Superior temporal gyrus (tissue), 1 donor: ENCODE data around the gene ARHGAP23.
A peak's percentile ranks its signal among the peaks of the same experiment; 100 is the strongest.
"Not testable (repeated sequence)": the region's sequence is repeated elsewhere in the genome, so short reads cannot be mapped to it uniquely, and the experiment has no call there.

ENCODE experiments used
- DNase-seq: peaks from one replicate; pipeline ENCODE4 v3.0.0-alpha.2; 2016; ENCODE audit errors: extremely low spot score

The ARHGAP23 gene

DNA sequence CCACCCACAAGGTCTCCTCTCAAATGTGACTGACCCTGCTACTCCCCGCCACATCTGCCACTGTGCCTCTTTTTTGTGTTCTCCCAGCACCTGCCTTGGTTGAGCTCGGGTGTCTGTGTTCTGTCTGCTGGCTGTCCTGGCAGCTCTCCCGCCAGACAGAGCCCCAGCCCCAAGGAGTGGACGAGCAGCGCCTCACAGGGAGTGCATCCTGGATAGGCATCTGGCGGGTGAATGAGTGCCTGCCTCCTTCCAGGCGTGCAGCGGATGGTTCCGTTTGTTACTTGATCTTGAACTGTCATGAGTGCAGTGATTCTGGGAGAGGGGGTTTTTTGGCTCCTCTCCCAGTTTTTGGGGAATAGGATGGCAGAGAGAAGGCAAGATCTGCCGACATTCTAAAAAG lies 99.9 kb downstream of the ARHGAP23 start:
- not testable (repeated sequence) for DNase-seq

GRCh38 chr17:38530856-38531255 lies 102.6 kb downstream of the ARHGAP23 start:
- not testable (repeated sequence) for DNase-seq

GRCh38 chr17:38531761-38532160 lies 103.5 kb downstream of the ARHGAP23 start:
- DNase-seq, result not testable (repeated sequence)

GRCh38 chr17:38532451-38532850 lies 104.2 kb downstream of the ARHGAP23 start:
- DNase-seq, result no peak

DNA sequence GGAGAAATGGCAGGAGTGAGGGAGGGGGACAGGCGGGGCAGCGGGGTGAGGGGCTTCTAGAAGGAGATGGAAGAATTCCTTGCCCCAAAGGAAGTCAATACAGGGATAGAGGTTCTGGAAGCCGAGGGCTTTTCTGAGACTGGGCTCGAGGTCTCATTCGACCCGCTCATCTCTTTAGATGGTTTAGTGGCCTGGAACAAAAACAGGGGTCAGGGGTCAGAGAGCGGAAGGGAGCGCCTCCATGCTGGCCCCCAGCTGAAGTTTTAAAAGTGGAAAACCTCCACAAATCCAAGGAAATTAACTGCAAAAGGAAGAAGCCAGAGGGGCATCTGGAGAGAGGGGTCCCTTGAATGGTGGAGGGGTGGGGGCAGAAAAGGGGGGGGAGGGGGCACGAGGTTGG lies 105.0 kb downstream of the ARHGAP23 start:
- DNase-seq, result no peak

GRCh38 chr17:38533866-38534497 lies 105.7 kb downstream of the ARHGAP23 start:
- no peak for DNase-seq

DNA sequence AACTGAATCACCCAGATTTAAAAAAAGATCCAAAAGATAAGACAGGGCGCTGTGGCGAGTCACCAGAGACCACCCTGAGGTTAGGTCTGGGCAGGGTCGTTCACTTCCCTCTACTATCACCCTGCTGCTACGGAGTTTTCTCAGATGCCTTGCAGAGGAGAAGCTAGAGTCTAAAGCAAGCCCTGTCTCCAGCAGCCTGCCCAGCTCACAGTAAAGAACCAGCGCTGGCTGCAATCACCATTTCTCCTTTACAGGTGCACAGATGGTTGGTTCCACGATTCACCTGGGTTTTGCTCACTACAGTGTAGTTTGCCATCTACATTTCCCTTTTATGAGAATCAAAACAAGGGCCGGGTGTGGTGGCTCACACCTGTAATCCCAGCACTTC lies 106.2 kb downstream of the ARHGAP23 start:
- DNase-seq, result no peak

DNA sequence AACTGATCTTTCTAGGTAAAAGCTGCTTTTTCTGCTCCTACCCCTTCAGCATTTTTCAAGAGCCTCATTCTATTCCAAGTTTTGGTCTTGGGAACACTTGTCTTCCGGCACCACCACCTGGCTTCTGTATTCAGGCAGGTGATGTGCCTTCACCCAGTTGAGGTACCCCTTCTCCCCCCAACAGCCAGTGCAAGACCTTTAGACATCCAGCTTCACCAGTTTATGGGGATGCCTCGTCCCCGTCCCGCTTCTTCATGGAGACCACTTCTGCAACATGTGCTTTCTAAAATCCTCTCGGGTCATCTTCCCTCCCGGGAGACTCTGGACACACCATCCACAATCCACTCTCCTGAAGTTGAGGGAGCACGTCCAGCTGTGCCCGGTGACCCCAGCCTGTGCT lies 107.6 kb downstream of the ARHGAP23 start:
- no peak for DNase-seq

- DNase-seq, result no peak
Observed at GRCh38 chr17:38536661-38537060, 108.4 kb downstream of the ARHGAP23 start.

DNA sequence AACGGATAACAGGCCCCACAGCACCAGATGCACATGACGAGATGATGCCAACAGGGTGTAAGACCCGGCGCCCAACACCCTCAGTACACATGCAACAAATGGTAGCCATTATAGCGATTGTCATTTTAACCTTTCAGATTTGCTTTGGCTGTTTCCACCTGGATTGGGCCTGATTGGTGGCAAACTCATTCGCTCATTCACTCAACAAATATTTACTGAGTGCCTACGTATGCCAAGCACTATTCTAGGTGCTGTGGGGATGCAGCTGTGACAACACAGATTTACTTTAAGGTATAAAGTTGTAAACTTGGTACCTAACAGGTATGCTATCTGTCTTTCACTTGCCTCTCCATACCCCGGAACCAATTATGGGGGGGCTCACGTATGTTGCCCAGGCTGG lies 110.6 kb downstream of the ARHGAP23 start:
- no peak for DNase-seq

GRCh38 chr17:38539386-38539785 lies 111.1 kb downstream of the ARHGAP23 start:
- no peak for DNase-seq

DNA sequence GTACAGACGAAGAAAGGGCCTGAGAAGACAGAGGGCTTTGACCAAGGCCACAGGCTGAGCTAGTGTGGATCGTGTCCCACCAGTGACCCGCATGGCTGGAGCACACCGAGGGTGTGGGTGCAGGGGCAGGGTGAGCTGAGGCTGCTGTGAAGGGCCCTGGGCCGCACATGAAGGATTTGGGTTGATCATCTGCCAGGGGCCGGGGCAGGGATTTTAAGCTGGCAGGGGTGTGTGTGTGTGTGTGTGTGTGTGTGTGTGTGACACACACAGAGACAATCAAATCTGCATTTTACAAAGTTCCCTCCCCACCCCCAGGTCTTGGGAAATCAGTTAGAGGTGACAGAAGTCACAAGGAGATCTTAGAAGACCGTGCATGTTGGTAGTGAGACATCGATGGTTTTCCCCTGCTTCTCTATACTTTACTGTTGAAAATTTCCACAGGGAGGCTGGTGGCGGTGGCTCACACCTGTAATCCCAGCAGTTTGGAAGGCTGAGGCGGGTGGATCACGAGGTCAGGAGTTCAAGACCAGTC lies 112.3 kb downstream of the ARHGAP23 start:
- no peak for DNase-seq

GRCh38 chr17:38541281-38541680 lies 113.0 kb downstream of the ARHGAP23 start:
- DNase-seq, result no peak

- DNase-seq, result no peak
Observed at GRCh38 chr17:38542286-38542685, 114.0 kb downstream of the ARHGAP23 start.

GRCh38 chr17:38543403-38544174 lies 115.3 kb downstream of the ARHGAP23 start:
- DNase-seq, result no peak

GRCh38 chr17:38544175-38544838 lies 116.0 kb downstream of the ARHGAP23 start:
- no peak for DNase-seq

- DNase-seq, result no peak
Observed at GRCh38 chr17:38544839-38545209, 116.6 kb downstream of the ARHGAP23 start.

- no peak for DNase-seq
Observed at GRCh38 chr17:38545531-38546225, 117.4 kb downstream of the ARHGAP23 start.

- no peak for DNase-seq
Observed at GRCh38 chr17:38546396-38546795, 118.1 kb downstream of the ARHGAP23 start.

- DNase-seq, result no peak
Observed at GRCh38 chr17:38547444-38547843, 119.2 kb downstream of the ARHGAP23 start.

GRCh38 chr17:38549285-38549684 lies 121.0 kb downstream of the ARHGAP23 start:
- no peak for DNase-seq

DNA sequence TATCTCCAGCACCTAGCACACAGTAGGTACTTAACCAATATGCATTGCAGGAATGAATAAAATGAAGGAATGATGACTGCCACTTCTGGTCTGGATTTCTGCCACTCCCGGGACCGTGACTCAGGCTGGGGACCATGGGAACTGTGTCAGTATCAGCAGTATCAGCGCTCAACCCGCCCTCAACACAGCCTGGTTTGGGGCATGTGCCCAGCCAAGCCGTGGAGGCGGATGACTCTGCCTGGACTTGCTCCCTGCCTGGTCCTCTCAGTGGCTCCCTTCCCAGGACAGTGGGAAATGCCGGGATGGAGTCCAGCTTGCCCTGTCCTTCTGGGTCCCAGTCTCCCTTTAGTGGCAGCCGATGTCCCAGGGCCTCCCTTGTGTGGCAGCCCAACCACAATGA lies 122.4 kb downstream of the ARHGAP23 start:
- peak; percentile 49 for DNase-seq
